ENCODE measurements around the gene AUP1.

Gene AUP1

DNA sequence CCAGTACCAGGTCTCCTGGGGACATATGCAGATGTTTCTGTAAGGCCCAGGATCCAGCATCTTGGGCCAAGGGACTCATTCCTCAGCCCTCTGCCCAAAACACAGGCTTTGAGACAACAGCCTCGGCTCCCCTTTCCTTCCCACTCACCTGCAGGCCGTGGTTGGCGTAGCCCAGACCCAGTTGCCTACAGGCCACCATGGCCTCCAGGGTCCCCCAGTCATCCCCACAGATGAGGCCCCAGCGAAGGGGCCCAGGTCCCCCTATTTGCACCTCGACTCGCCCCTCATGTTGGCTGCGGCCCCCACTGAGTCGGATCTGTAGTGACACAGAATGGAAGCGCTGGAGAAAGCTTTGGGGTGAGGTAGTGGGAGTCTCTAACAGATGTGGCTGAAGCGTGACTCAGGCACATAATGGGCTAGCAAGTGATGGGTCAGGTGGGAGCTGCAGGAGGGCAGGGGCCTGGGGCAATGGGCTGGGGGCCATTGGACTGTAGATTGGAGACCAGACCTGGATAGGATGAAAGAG is 6.0 kb upstream of the AUP1 start:
- no peak for DNase-seq (ENCODE audit: low spot score)

DNA sequence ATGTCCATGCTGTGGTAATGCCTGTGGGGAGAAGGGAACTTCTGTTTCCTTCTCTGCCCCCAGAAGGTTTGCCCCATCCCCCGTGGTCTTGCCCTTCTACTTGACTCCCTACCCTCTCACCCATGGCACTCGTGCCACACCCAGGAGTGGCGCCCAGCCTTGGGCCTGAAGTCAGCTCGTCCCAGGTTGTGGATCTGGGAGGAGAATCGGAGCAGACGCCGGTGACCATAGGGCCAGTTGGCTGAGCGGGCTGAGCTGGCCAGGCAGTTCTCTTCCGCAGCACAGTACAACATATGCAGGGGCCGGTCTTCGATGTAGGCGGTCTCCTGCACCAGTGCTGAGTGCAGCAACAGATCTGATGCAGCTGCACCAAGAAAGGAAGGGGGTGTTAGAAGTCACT is 4.9 kb upstream of the AUP1 start:
- DNase-seq (ENCODE audit: low spot score), result no peak

GRCh38 chr2:74533464-74533863 is 4.0 kb upstream of the AUP1 start:
- no peak for DNase-seq (ENCODE audit: low spot score)

DNA sequence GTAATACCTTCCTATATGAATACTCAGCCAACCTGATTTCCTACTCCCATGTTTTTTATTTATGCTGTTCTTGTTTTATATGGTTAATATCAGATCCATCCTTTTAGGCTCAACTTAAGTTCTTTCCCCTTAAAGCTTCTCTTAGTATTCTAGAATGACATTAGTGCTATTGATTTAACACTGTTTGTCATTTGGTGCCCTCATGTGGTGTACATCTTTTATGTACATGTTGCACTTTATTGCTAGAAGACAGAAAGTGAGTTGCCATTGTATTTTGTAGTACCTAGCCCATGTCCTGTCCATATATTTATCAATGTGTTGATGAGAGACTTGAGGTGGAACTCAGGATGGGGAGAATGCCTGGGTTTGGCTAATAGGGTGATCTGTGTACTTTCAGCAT is 2.7 kb upstream of the AUP1 start:
- peak; percentile 50 for DNase-seq (ENCODE audit: low spot score)

- no peak for DNase-seq (ENCODE audit: low spot score)
Observed at GRCh38 chr2:74531666-74532065, 2.2 kb upstream of the AUP1 start.

GRCh38 chr2:74530239-74531187 is 1.0 kb upstream of the AUP1 start:
- peak; percentile 58 for DNase-seq (ENCODE audit: low spot score)

- no peak for DNase-seq (ENCODE audit: low spot score)
Observed at GRCh38 chr2:74528600-74529356, 728 bp downstream of the AUP1 start.

DNA sequence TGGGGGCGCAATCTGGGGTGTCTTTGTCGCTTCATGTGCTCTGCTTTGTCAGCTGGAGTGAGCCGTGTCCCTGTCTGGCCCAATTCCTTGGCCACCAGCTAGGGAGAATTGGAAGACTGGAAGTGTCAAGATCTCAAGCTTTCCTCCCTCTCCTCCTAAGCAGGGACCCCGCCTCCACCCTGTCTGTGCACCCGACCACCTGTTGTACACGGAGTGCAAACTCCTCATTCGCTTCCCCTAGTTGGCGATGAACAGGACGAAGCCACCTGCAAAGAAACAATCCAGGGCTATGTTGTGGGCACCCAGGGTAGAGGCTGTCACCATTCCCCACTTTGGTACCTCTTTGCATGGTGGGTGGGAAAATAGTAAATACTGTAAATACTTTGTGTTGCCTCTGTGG is 1.8 kb downstream of the AUP1 start:
- DNase-seq (ENCODE audit: low spot score), result no peak

DNA sequence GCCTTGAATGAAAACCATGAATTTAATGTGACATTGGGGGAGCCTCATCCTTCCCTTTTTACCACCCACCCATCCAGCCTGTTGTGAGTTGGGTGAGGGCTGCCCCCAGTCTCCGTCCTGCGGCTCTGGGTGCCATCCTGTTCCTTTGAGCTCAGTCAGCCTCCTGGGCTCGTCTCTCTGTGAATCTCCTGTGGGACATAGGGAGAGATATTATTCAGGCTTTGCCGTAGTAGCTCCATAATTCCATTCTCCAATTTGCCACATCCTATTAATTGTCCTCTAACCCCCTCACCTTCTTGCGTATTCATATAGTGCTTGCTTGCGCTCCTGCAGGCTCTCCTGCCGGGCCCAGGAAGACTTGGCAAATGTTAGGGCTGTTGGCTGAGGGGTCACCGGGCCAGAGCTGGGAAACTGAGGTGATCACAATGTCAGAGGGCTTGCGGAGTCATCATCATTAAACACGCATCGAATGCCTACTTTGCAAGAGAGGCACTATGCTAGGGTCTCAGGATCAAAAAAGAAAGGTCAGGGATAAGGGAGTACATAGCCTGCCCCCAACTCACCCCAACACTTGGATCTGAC is 2.8 kb downstream of the AUP1 start:
- no peak for DNase-seq (ENCODE audit: low spot score)

- peak; percentile 39 for DNase-seq (ENCODE audit: low spot score)
Observed at GRCh38 chr2:74525717-74526648, 3.5 kb downstream of the AUP1 start, which contains the start of gene DQX1. Gene DQX1 (minus strand): TSS chr2:74526231. CDS start chr2:74525729, 502 bp downstream.

GRCh38 chr2:74524955-74525716 is 4.4 kb downstream of the AUP1 start:
- no peak for DNase-seq (ENCODE audit: low spot score)

- no peak for DNase-seq (ENCODE audit: low spot score)
Observed at GRCh38 chr2:74524005-74524404, 5.5 kb downstream of the AUP1 start.

DNA sequence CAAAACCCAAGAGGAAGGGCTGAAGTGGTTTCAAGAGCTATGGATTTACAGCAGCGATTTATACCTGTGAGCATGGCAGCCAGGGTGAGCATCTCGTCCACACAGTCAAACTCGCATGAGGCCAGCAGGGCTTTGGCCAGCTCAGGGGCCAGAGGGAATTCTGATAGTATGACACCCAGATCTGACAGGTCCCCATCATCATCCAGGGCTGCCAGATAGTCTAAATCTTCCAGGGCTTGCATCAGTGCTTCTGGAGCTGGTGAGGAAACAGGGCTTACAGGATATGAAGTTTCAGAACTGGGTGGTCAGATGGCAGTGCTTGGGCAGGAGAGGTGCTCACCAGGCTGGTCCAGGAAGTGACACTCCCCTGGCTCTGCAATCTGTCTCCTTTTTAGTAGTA is 7.0 kb downstream of the AUP1 start:
- no peak for DNase-seq (ENCODE audit: low spot score)

- DNase-seq (ENCODE audit: low spot score), result no peak
Observed at GRCh38 chr2:74516650-74517049, 12.9 kb downstream of the AUP1 start.

DNA sequence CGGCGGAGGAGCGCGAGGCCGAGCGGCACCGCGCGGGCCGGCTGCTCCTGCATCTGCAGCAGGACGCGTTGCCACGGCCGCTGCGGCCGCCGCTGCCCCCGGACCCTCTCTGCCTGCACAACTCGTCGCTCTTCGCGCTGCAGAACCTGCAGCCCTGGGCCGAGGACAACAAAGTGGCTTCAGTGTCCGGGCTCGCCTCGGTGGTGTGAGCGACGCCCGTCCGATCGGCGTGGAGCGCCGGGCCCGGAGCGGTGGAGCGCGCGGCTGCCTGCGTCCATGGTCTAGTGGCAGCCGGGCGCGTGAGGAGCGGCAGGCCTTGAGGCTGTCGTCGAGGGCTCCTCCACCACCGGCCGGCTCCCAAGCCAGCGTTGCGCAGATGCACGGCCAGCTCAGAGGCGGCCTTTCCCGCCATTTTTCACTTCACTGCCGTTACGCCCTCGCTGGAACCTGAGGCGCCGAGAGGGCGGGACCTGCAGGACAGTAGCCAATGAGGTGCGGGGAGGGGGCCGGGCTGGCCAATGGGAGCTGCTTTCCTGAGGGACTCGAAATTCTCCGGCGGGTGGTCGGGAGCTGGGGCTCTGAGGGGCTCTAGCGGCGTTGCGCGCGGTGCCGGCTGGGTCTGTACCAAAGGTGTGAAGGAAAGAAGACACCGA is 13.4 kb downstream of the AUP1 start:
- peak; percentile 29 for DNase-seq (ENCODE audit: low spot score)

DNA sequence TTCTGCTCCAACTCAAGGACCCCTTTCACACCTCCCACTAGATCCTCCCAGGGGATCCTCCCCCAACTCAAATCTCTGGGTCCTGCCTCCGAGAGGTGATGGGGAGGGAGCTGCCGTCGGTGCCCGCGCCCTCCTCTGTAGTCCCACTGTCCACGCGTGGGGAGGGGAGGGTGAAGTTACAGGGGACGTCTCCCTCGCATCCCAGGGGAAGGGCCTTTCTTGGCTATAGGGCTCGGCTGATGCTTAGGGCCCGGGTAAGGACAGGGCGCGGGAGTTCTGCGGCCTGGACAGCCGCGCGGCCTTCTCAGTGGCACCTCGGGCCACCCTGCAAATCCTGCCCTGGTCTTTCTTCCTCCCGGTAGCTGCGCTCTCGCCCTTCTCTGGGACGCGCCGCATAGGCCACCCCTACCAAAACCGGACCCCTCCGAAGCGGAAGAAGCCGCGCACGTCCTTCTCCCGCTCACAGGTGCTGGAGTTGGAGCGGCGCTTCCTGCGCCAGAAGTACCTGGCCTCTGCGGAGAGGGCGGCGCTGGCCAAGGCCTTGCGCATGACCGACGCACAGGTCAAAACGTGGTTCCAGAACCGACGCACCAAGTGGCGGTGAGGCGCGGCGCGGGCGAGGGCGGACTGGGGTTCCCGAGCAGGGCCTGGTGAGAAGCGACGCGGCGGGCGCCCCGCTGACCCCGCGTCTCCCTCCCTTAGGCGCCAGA is 14.1 kb downstream of the AUP1 start:
- no peak for DNase-seq (ENCODE audit: low spot score)

- no peak for DNase-seq (ENCODE audit: low spot score)
Observed at GRCh38 chr2:74514368-74515270, 14.9 kb downstream of the AUP1 start, which contains the start of gene TLX2. Gene TLX2 (plus strand): TSS chr2:74514450. CDS start chr2:74514807, 357 bp downstream.
